Osteoblast (primary cell): Measurements from ENCODE around the gene CORO2B. TPM values are rescaled to one million over a fixed set of nuclear protein-coding genes. Genes with fewer than 3 reads are reported as not detected.

Source experiments
- DNase-seq: peaks from one replicate; pipeline ENCODE4 v3.0.0; 2011; ENCODE audit warnings: low spot score, mixed read lengths; ENCODE audit not compliant: insufficient read length; ENCODE audit errors: missing footprints
- H2AFZ ChIP-seq: 2 replicates; pipeline ENCODE4 v1.6.0; 2011; ENCODE audit warnings: mild to moderate bottlenecking, low read length
- H3K27ac ChIP-seq: 2 replicates; pipeline ENCODE4 v1.5.1; 2011; ENCODE audit warnings: mild to moderate bottlenecking, low read depth, low read length, moderate library complexity
- H3K27me3 ChIP-seq: 2 replicates; pipeline ENCODE4 v1.6.0; 2012; ENCODE audit warnings: mild to moderate bottlenecking, control low read depth, inconsistent platforms, low read length, moderate library complexity; ENCODE audit not compliant: insufficient read depth
- H3K36me3 ChIP-seq: 2 replicates; pipeline ENCODE4 v1.5.1; 2011; ENCODE audit warnings: mild to moderate bottlenecking, low read length, control low read depth, moderate library complexity; ENCODE audit not compliant: insufficient read depth
- H3K4me1 ChIP-seq: 2 replicates; pipeline ENCODE4 v1.5.1; 2011; ENCODE audit warnings: mild to moderate bottlenecking, low read length, control low read depth, moderate library complexity; ENCODE audit not compliant: insufficient read depth
- H3K4me2 ChIP-seq: 2 replicates; pipeline ENCODE4 v1.6.0; 2011; ENCODE audit warnings: mild to moderate bottlenecking, low read length; ENCODE audit not compliant: insufficient read depth
- H3K4me3 ChIP-seq: fragments of 200-600 bp; sonication (generic); 3 replicates; pipeline ENCODE4 v1.5.1; 2012; ENCODE audit warnings: mild to moderate bottlenecking, low read length, inconsistent platforms; ENCODE audit not compliant: insufficient read depth
- H3K79me2 ChIP-seq: 2 replicates; pipeline ENCODE4 v1.6.0; 2012; ENCODE audit warnings: mild to moderate bottlenecking, low read length, control low read depth, inconsistent platforms; ENCODE audit not compliant: insufficient read depth
- H3K9me3 ChIP-seq: 2 replicates; pipeline ENCODE4 v1.5.1; 2011; ENCODE audit warnings: low read depth, low read length, control low read depth
- H4K20me1 ChIP-seq: 2 replicates; pipeline ENCODE4 v1.6.0; 2012; ENCODE audit warnings: mild to moderate bottlenecking, low read length, control low read depth; ENCODE audit not compliant: insufficient read depth
- CTCF ChIP-seq: IDR thresholded peaks from 2 replicates; pipeline ENCODE4 v1.5.1; 2011; ENCODE audit warnings: mild to moderate bottlenecking, low read depth, low read length, moderate library complexity; ENCODE audit errors: extremely low read depth
- total RNA-seq: library from RNA; depleted of rRNA; stranded (reverse); fragments of >200 nt; gene quantifications from 2 replicates; pipeline ENCODE4 v1.2.3, GENCODE V29; 2012

The CORO2B gene
- total RNA-seq, 1 donor: 10.5 TPM

DNA sequence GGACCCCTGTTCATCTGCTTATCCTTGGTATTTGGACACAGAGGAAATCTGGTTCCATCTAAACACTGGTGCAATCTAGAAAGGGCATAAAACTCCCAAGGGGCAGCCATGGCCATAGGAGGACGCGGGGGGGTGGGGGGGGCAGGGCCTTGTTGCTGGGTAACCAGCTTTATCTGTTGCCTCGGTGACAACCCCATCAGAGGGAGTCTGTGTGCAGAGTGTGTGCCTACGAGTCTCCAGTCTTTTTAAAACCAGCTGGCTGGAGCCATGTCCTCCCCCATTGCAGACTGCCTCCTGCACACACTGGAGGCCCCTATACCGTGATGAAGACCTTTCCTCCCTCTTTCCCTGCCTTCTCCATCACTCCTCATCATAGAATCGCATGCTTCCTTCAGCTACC is 26.4 kb upstream of the CORO2B start:
- Histone ChIP-seq H3K4me3 (no peak overlapping the region), H3K27me3 (no peaks in the 10 kb centered on the region), H3K9me3 (no peaks in the 10 kb centered on the region), H3K4me2 (peak overlapping the region; percentile 40), H3K4me1 (peaks cover 7% of the 10 kb centered on the region), H3K79me2 (no peaks in the 10 kb centered on the region), H4K20me1 (no peaks in the 10 kb centered on the region), H2AFZ (peak overlapping the region; percentile 68), H3K27ac (peak overlapping the region; percentile 25), H3K36me3 (no peaks in the 10 kb centered on the region)
- DNase-seq: peak; percentile 85
- TF ChIP-seq CTCF: no peak

GRCh38 chr15:68552773-68553172 is 26.0 kb upstream of the CORO2B start:
- no peak for DNase-seq
- TF ChIP-seq CTCF: no peak
- H3K79me2 ChIP-seq: no peaks in the 10 kb centered on the region
- H3K27me3 ChIP-seq: no peaks in the 10 kb centered on the region
- H3K4me2 ChIP-seq: peak overlapping the region; percentile 40
- no peak overlapping the region for H3K4me3 ChIP-seq
- H3K27ac ChIP-seq: peak overlapping the region; percentile 25
- H4K20me1 ChIP-seq: no peaks in the 10 kb centered on the region
- H3K4me1 ChIP-seq: peaks cover 7% of the 10 kb centered on the region
- H3K36me3 ChIP-seq: no peaks in the 10 kb centered on the region
- H2AFZ ChIP-seq: peak overlapping the region; percentile 68
- no peaks in the 10 kb centered on the region for H3K9me3 ChIP-seq

GRCh38 chr15:68553314-68553993 is 25.3 kb upstream of the CORO2B start:
- no peak for DNase-seq
- no peaks in the 10 kb centered on the region for H3K79me2 ChIP-seq
- no peak overlapping the region for H3K4me3 ChIP-seq
- H3K4me1 ChIP-seq: peaks cover 7% of the 10 kb centered on the region
- H4K20me1 ChIP-seq: no peaks in the 10 kb centered on the region
- no peak overlapping the region for H3K4me2 ChIP-seq
- H3K27me3 ChIP-seq: no peaks in the 10 kb centered on the region
- no peaks in the 10 kb centered on the region for H3K9me3 ChIP-seq
- H2AFZ ChIP-seq: no peak overlapping the region
- no peak overlapping the region for H3K27ac ChIP-seq
- TF ChIP-seq CTCF: no peak
- H3K36me3 ChIP-seq: no peaks in the 10 kb centered on the region

GRCh38 chr15:68553994-68554720 is 24.6 kb upstream of the CORO2B start:
- TF ChIP-seq CTCF: peak; percentile 86
- peaks cover 10% of the 10 kb centered on the region for H3K4me1 ChIP-seq
- no peak for DNase-seq

More at GRCh38 chr15:68553994-68554720, 24.6 kb upstream of the CORO2B start:
- H3K27me3 ChIP-seq: no peaks in the 10 kb centered on the region
- no peak overlapping the region for H3K4me2 ChIP-seq
- H3K79me2 ChIP-seq: no peaks in the 10 kb centered on the region
- H3K36me3 ChIP-seq: no peaks in the 10 kb centered on the region
- no peak overlapping the region for H3K27ac ChIP-seq
- H3K9me3 ChIP-seq: no peaks in the 10 kb centered on the region
- no peaks in the 10 kb centered on the region for H4K20me1 ChIP-seq
- H3K4me3 ChIP-seq: no peak overlapping the region
- H2AFZ ChIP-seq: no peak overlapping the region
